VCaP (cell line): ENCODE results near the gene CPA1.

Source experiments
- H3K27ac ChIP-seq: fragments of 450-650 bp; 2 replicates; pipeline ENCODE4 v1.5.1; 2017
- TF ChIP-seq, protein P1 (sequence below): fragments of 450-650 bp; conservative IDR thresholded peaks from 2 replicates; pipeline ENCODE4 v1.5.1; 2017; ENCODE audit warnings: mild to moderate bottlenecking, moderate library complexity

The CPA1 gene

GRCh38 chr7:130390486-130390885 is 10.2 kb downstream of the CPA1 start:
- TF ChIP-seq, protein P1, sequence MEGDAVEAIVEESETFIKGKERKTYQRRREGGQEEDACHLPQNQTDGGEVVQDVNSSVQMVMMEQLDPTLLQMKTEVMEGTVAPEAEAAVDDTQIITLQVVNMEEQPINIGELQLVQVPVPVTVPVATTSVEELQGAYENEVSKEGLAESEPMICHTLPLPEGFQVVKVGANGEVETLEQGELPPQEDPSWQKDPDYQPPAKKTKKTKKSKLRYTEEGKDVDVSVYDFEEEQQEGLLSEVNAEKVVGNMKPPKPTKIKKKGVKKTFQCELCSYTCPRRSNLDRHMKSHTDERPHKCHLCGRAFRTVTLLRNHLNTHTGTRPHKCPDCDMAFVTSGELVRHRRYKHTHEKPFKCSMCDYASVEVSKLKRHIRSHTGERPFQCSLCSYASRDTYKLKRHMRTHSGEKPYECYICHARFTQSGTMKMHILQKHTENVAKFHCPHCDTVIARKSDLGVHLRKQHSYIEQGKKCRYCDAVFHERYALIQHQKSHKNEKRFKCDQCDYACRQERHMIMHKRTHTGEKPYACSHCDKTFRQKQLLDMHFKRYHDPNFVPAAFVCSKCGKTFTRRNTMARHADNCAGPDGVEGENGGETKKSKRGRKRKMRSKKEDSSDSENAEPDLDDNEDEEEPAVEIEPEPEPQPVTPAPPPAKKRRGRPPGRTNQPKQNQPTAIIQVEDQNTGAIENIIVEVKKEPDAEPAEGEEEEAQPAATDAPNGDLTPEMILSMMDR: no peak
- H3K27ac ChIP-seq: no peak overlapping the region

DNA sequence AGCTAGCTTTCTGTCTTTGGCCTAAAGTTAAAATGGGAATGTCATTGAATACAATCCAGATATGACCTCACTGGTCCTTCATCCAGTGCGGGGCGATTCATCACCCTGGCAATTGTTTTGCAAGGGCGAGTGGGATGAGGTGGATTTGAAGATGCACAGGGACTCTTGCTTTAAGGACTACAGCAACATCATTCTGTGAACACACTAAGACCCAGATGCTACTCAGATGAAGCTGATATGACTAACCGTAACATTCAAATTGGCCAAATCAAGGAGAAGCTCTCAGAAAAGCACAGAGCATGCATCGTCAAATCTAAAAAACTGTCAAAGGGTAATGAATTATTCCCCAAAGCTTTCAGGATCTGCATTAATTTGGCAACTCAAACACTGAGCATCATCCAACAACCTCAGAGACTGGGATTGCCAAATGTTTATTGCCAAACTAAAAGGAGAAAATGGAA is 12.8 kb downstream of the CPA1 start:
- no peak overlapping the region for H3K27ac ChIP-seq
- TF ChIP-seq, protein P1: no peak

DNA sequence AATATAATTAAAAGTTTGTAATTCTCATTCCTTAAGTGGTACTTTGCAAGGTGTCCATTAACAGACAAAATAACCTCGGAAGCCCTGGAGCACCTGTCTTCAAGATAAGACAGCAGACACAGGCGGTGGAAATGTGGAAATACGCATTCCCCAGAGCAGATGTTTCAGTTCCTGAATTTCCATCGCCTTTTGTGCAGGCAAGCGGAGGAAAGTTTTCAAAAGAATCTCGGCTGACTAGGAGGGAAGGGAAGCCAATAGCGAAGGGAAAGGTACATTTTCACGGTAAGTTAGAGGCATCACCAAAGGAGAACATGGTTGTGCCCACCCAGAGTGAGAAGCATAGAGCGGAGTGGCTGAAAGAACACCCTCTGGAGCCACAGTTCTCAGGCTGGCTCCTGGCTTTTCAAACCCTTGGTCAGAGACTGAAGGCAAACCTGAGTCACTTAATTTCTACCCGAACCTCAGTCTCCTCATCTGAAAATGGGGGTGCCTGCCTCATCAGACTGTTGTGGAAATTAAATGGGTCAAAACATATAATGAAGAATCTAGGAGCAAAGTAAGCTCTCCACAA is 13.6 kb downstream of the CPA1 start:
- TF ChIP-seq, protein P1: no peak
- no peak overlapping the region for H3K27ac ChIP-seq

DNA sequence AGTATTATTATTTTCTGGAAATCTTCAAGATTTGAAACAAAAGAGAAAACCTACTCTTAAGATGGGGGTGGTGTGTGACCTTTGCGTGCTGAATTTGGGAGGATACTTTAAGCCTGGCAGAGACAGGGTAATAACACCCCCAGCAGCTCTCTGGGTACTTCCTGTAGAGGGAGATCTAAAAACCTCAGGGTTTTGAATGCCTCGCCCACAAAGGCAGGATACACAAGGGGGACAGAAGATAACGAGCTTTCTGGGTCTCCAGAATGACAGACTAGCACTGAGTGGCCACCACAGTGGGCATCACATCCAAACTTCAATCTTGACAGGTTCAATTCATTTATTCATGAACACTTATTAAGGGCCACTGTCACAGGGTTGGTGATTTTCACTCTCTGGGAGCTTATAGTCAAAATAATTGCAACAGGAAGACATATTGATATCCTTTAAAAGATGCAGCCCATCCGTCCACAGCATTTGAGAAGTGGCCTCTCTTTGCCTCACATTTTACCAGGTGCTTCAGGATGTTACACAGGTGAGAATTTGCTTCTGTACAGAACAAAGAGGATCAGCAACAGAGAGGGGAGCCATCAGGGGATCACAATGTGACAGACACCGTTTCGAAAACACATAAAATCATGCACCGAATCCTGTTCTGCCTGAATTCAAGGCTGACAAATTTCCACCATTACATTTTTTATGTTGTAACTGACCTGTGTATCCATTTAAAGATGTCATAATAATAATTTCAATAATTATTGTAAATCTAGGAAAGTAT is 14.3 kb downstream of the CPA1 start:
- TF ChIP-seq, protein P1: no peak

GRCh38 chr7:130395421-130395820 is 15.1 kb downstream of the CPA1 start:
- no peak overlapping the region for H3K27ac ChIP-seq
- TF ChIP-seq, protein P1: no peak

More for the DNA sequence above, 14.3 kb downstream of the CPA1 start:
- no peak overlapping the region for H3K27ac ChIP-seq

- TF ChIP-seq, protein P1: no peak
- H3K27ac ChIP-seq: no peak overlapping the region
These were observed 15.8 kb downstream of the CPA1 start for GRCh38 chr7:130396109-130396508.

DNA sequence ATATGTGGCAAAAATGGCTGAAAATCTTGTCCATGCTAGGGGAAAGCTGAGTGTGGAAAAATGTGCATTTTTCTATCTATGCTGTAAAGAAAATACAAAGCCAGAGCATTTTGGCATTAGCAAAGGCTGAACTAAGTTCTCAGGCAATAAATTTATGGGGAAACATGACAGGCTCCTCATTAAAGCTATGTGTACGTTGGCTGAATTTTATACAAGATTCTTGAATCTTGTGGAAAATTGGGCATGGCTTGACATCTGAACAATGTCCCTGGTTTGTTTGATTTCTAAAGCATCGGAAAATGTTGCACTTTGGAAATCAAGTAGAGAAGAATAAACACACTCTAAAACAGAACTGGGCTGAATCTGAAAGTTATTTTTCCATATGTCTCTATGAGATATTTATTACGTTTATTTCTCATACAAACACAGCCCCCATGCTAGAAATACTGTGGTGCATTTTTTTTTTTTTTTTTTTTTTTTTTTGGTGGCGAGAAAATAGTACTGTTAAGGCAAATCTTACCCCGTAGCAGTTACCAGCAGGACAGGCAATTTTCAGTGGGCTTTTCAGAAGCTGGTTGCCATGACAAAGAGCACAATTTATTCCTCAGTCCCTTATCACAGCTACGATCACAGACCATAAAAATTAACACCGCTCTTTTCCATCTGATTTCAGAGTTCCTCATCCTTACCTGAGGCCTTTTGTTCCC is 16.9 kb downstream of the CPA1 start:
- TF ChIP-seq, protein P1: no peak

More for the DNA sequence above, 16.9 kb downstream of the CPA1 start:
- no peak overlapping the region for H3K27ac ChIP-seq
